ENCODE results near the gene LRFN4. TPM values are rescaled to one million over a fixed set of nuclear protein-coding genes. Genes with fewer than 3 reads are reported as not detected.

LRFN4 gene
- total and polyA plus RNA-seq, 2 of the 8 experiments (the other 6 are each of a cell fraction or from before 2014, with no cell fraction given) = 49.8 to 64.3 TPM

DNA sequence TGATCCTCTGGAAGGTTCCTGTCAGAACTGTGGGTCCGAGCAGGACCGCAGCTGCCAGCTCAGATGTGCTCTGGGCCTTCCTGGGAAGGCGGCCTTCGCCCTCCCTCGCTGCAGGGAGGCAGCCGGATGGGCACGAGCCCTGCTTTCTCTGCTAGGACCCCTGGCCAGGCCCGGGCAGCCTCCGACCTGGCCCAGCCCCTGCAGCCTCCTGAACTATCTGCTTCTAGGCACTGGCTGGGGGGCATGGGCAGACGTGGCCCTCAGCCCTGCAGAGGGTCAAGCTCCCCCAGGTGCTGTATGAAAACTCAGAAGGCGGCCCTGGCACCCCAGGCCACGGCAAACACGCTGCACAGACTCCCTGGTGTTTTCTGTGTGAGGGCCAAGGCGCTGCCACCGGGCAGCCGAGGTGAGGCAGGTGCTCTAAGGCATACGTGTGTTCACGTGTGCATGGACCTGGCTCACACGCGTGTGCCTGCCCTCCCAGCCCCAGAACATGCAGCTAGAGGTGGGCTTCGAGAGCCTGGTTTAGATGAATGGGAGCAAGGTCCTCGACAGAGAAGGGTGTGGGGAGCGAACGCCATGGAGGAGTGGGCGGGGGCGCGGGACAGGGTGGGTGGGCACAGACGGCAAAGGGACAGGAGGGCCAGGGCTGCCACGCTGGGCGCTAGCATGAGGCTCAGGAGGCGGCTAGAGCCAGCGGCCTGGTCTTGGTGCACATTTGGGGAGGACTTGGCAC lies 4.3 kb downstream of the LRFN4 start (continued):
- TF ChIP-seq ATF2 (IDR thresholded peaks at IDR 0.05; ENCODE audit: low read length) (no peak), SRF (IDR thresholded peaks at IDR 0.05; ENCODE audit: low read depth, low read length) (no peak), HDAC2 (IDR thresholded peaks at IDR 0.05; ENCODE audit: borderline replicate concordance in 1 of 2, low read depth in 2 of 2, low read length in 2 of 2) (no peak), ZNF274 (IDR thresholded peaks at IDR 0.05; ENCODE audit: borderline replicate concordance, extremely low read depth, low read length) (no peak)

Data from H1 (cell line).